ENCODE data around the gene ACTRT3.

Gene ACTRT3

GRCh38 chr3:169804681-169805080 is 35.3 kb upstream of the ACTRT3 start:
- Histone ChIP-seq H3K9me3 (ENCODE audit: control insufficient read depth in 1 of 2, low read length in 2 of 2) (no peaks in the 10 kb centered on the region), H3K4me1 (ENCODE audit: control insufficient read depth in 1 of 2, insufficient read depth in 2 of 2, low read length in 2 of 2) (no peaks in the 10 kb centered on the region), H3K4me3 (ENCODE audit: low read depth in 1 of 2, low read length in 2 of 2) (no peak overlapping the region), H3K9ac (ENCODE audit: low read depth in 1 of 2, low read length in 2 of 2) (no peak overlapping the region), H3K36me3 (ENCODE audit: control insufficient read depth in 1 of 2, insufficient read depth in 2 of 2, low read length in 2 of 2) (peaks cover 0 to 2% of the 10 kb centered on the region in 2 donors), H3K27ac (ENCODE audit: low read depth, low read length) (no peak overlapping the region), H3K27me3 (ENCODE audit: control insufficient read depth in 1 of 2, insufficient read depth in 2 of 2, low read length in 2 of 2) (no peaks in the 10 kb centered on the region)

- Histone ChIP-seq H3K9ac (ENCODE audit: low read depth in 1 of 2, low read length in 2 of 2) (no peak overlapping the region), H3K4me1 (ENCODE audit: control insufficient read depth in 1 of 2, insufficient read depth in 2 of 2, low read length in 2 of 2) (no peaks in the 10 kb centered on the region), H3K36me3 (ENCODE audit: control insufficient read depth in 1 of 2, insufficient read depth in 2 of 2, low read length in 2 of 2) (peaks cover 4 to 11% of the 10 kb centered on the region in 2 donors), H3K9me3 (ENCODE audit: control insufficient read depth in 1 of 2, low read length in 2 of 2) (no peaks in the 10 kb centered on the region), H3K27ac (ENCODE audit: low read depth, low read length) (no peak overlapping the region), H3K4me3 (ENCODE audit: low read depth in 1 of 2, low read length in 2 of 2) (no peak overlapping the region), H3K27me3 (ENCODE audit: control insufficient read depth in 1 of 2, insufficient read depth in 2 of 2, low read length in 2 of 2) (no peaks in the 10 kb centered on the region)
These were observed 23.0 kb upstream of the ACTRT3 start for GRCh38 chr3:169792359-169792758.

- H3K27me3 ChIP-seq (ENCODE audit: control insufficient read depth in 1 of 2, insufficient read depth in 2 of 2, low read length in 2 of 2), result no peaks in the 10 kb centered on the region
- no peaks in the 10 kb centered on the region for H3K9me3 ChIP-seq (ENCODE audit: control insufficient read depth in 1 of 2, low read length in 2 of 2)
- H3K27ac ChIP-seq (ENCODE audit: low read depth, low read length), result no peak overlapping the region
- H3K9ac ChIP-seq (ENCODE audit: low read depth in 1 of 2, low read length in 2 of 2), result no peak overlapping the region
- no peaks in the 10 kb centered on the region for H3K4me1 ChIP-seq (ENCODE audit: control insufficient read depth in 1 of 2, insufficient read depth in 2 of 2, low read length in 2 of 2)
- peaks cover 14 to 20% of the 10 kb centered on the region in 2 donors for H3K36me3 ChIP-seq (ENCODE audit: control insufficient read depth in 1 of 2, insufficient read depth in 2 of 2, low read length in 2 of 2)
- no peak overlapping the region for H3K4me3 ChIP-seq (ENCODE audit: low read depth in 1 of 2, low read length in 2 of 2)
These were observed 21.5 kb upstream of the ACTRT3 start for GRCh38 chr3:169790687-169791429.

DNA sequence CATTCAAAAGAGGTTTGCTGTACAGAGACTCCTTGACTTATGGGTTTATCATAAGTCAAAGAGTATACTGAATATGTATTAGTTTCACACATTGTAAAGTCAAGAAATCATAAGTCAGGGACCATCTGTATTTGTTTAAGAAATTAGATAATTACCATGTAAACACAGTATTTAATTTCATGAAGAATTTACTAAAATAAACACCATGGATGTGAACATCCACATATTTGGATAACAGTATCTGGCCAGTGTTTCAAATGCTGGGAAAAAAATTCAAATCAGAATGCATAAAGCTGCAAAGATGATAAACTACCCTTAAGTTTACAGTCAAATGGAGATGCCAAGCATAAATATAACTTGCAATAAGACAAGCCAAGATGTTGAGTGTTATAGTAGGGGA is 20.9 kb upstream of the ACTRT3 start:
- Histone ChIP-seq H3K4me1 (ENCODE audit: control insufficient read depth in 1 of 2, insufficient read depth in 2 of 2, low read length in 2 of 2) (no peaks in the 10 kb centered on the region), H3K9ac (ENCODE audit: low read depth in 1 of 2, low read length in 2 of 2) (no peak overlapping the region), H3K27me3 (ENCODE audit: control insufficient read depth in 1 of 2, insufficient read depth in 2 of 2, low read length in 2 of 2) (no peaks in the 10 kb centered on the region), H3K27ac (ENCODE audit: low read depth, low read length) (no peak overlapping the region), H3K4me3 (ENCODE audit: low read depth in 1 of 2, low read length in 2 of 2) (no peak overlapping the region), H3K36me3 (ENCODE audit: control insufficient read depth in 1 of 2, insufficient read depth in 2 of 2, low read length in 2 of 2) (peaks cover 20 to 24% of the 10 kb centered on the region in 2 donors), H3K9me3 (ENCODE audit: control insufficient read depth in 1 of 2, low read length in 2 of 2) (no peaks in the 10 kb centered on the region)

DNA sequence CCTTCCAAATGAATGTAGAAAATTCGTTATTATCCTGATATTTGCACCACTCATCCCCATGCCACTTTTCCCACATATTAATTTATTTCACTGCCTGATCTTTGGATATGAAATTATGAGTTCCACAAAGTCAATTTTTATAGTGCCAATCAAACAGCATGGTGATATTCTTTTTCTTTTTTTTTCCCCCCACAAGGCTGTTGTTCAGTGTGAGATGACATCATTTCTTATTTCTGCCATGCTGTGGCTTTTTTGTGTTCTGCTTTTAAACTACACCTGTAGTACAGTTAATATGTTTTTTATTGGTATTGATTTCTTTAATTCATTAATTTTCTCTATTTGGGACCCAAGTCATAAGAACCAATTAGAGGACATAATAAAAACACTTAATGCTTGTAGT is 18.4 kb upstream of the ACTRT3 start:
- Histone ChIP-seq H3K27me3 (ENCODE audit: control insufficient read depth in 1 of 2, insufficient read depth in 2 of 2, low read length in 2 of 2) (no peaks in the 10 kb centered on the region), H3K27ac (ENCODE audit: low read depth, low read length) (no peak overlapping the region), H3K9ac (ENCODE audit: low read depth in 1 of 2, low read length in 2 of 2) (no peak overlapping the region), H3K36me3 (ENCODE audit: control insufficient read depth in 1 of 2, insufficient read depth in 2 of 2, low read length in 2 of 2) (peaks cover 32 to 38% of the 10 kb centered on the region in 2 donors), H3K9me3 (ENCODE audit: control insufficient read depth in 1 of 2, low read length in 2 of 2) (no peaks in the 10 kb centered on the region), H3K4me1 (ENCODE audit: control insufficient read depth in 1 of 2, insufficient read depth in 2 of 2, low read length in 2 of 2) (no peaks in the 10 kb centered on the region), H3K4me3 (ENCODE audit: low read depth in 1 of 2, low read length in 2 of 2) (no peak overlapping the region)

DNA sequence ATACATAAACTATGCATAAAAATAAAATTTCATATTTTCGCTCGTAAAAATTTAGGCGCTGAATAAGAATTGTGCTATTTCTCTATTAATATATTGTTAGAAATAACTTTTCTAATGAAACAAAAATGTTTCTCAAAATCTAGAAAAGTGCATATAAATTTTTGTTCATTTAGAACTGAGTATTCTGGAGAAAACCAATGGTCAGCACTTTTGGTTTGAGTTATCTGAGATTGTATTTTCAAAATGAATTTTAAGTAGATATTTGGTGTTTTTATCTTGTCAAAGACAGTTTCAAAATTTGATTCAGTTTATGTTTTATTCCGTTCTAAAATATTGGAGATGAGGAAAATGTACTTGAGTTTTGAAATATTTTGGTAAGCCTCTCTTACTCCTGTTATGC is 17.8 kb upstream of the ACTRT3 start:
- Histone ChIP-seq H3K9ac (ENCODE audit: low read depth in 1 of 2, low read length in 2 of 2) (no peak overlapping the region), H3K27me3 (ENCODE audit: control insufficient read depth in 1 of 2, insufficient read depth in 2 of 2, low read length in 2 of 2) (no peaks in the 10 kb centered on the region), H3K9me3 (ENCODE audit: control insufficient read depth in 1 of 2, low read length in 2 of 2) (no peaks in the 10 kb centered on the region), H3K4me1 (ENCODE audit: control insufficient read depth in 1 of 2, insufficient read depth in 2 of 2, low read length in 2 of 2) (no peaks in the 10 kb centered on the region), H3K4me3 (ENCODE audit: low read depth in 1 of 2, low read length in 2 of 2) (no peak overlapping the region), H3K27ac (ENCODE audit: low read depth, low read length) (no peak overlapping the region), H3K36me3 (ENCODE audit: control insufficient read depth in 1 of 2, insufficient read depth in 2 of 2, low read length in 2 of 2) (peaks cover 32 to 39% of the 10 kb centered on the region in 2 donors)

DNA sequence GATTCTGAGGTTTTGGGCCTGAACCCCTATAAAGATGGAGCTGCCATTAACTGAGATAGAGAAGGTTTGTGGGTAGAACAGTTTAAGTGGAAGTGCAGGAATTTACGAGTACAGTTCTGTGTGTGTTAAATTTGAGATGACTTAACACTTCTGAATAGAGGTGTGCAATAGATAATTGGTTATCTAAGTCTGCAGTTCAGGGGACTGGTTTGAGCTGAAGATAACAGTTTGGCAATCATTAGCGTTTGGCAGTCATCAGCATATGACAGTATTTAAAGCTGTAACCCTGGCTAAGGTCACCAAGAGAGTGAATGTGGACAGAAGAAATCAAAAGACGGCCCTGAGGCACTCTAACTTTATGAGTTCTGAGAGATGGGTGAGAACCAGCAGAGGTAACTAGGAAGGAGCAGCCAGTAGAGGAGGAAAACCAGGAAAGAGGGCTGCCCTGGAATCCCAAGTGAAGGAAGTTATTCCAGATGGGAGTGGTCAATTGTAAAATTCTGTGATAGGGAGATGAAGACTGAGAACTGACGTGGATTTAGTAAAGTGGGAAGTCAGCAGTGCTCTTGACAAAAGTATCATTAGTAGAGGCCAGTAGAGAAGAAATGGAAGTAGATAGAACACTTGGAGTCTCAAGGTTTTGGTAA is 12.0 kb upstream of the ACTRT3 start:
- H3K9me3 ChIP-seq (ENCODE audit: control insufficient read depth in 1 of 2, low read length in 2 of 2), result no peaks in the 10 kb centered on the region
- no peak overlapping the region for H3K27ac ChIP-seq (ENCODE audit: low read depth, low read length)
- H3K36me3 ChIP-seq (ENCODE audit: control insufficient read depth in 1 of 2, insufficient read depth in 2 of 2, low read length in 2 of 2), result peaks cover 39 to 67% of the 10 kb centered on the region in 2 donors

GRCh38 chr3:169780742-169781141 is 11.4 kb upstream of the ACTRT3 start:
- peaks cover 34 to 69% of the 10 kb centered on the region in 2 donors for H3K36me3 ChIP-seq (ENCODE audit: control insufficient read depth in 1 of 2, insufficient read depth in 2 of 2, low read length in 2 of 2)
- H3K9ac ChIP-seq (ENCODE audit: low read depth in 1 of 2, low read length in 2 of 2), result no peak overlapping the region
- H3K27me3 ChIP-seq (ENCODE audit: control insufficient read depth in 1 of 2, insufficient read depth in 2 of 2, low read length in 2 of 2), result no peaks in the 10 kb centered on the region
- H3K4me3 ChIP-seq (ENCODE audit: low read depth in 1 of 2, low read length in 2 of 2), result no peak overlapping the region
- no peak overlapping the region for H3K27ac ChIP-seq (ENCODE audit: low read depth, low read length)
- H3K9me3 ChIP-seq (ENCODE audit: control insufficient read depth in 1 of 2, low read length in 2 of 2), result no peaks in the 10 kb centered on the region
- H3K4me1 ChIP-seq (ENCODE audit: control insufficient read depth in 1 of 2, insufficient read depth in 2 of 2, low read length in 2 of 2), result peaks cover 3 to 4% of the 10 kb centered on the region in 2 donors

More for the DNA sequence above, 12.0 kb upstream of the ACTRT3 start:
- no peaks in the 10 kb centered on the region for H3K27me3 ChIP-seq (ENCODE audit: control insufficient read depth in 1 of 2, insufficient read depth in 2 of 2, low read length in 2 of 2)
- no peaks in the 10 kb centered on the region for H3K4me1 ChIP-seq (ENCODE audit: control insufficient read depth in 1 of 2, insufficient read depth in 2 of 2, low read length in 2 of 2)
- no peak overlapping the region for H3K4me3 ChIP-seq (ENCODE audit: low read depth in 1 of 2, low read length in 2 of 2)
- no peak overlapping the region for H3K9ac ChIP-seq (ENCODE audit: low read depth in 1 of 2, low read length in 2 of 2)

GRCh38 chr3:169777822-169778221 is 8.5 kb upstream of the ACTRT3 start:
- Histone ChIP-seq H3K27me3 (ENCODE audit: control insufficient read depth in 1 of 2, insufficient read depth in 2 of 2, low read length in 2 of 2) (no peaks in the 10 kb centered on the region), H3K4me1 (ENCODE audit: control insufficient read depth in 1 of 2, insufficient read depth in 2 of 2, low read length in 2 of 2) (peaks cover 21 to 25% of the 10 kb centered on the region in 2 donors), H3K9ac (ENCODE audit: low read depth in 1 of 2, low read length in 2 of 2) (no peak overlapping the region), H3K9me3 (ENCODE audit: control insufficient read depth in 1 of 2, low read length in 2 of 2) (no peaks in the 10 kb centered on the region), H3K4me3 (ENCODE audit: low read depth in 1 of 2, low read length in 2 of 2) (no peak overlapping the region), H3K36me3 (ENCODE audit: control insufficient read depth in 1 of 2, insufficient read depth in 2 of 2, low read length in 2 of 2) (peaks cover 21 to 57% of the 10 kb centered on the region in 2 donors), H3K27ac (ENCODE audit: low read depth, low read length) (no peak overlapping the region)

DNA sequence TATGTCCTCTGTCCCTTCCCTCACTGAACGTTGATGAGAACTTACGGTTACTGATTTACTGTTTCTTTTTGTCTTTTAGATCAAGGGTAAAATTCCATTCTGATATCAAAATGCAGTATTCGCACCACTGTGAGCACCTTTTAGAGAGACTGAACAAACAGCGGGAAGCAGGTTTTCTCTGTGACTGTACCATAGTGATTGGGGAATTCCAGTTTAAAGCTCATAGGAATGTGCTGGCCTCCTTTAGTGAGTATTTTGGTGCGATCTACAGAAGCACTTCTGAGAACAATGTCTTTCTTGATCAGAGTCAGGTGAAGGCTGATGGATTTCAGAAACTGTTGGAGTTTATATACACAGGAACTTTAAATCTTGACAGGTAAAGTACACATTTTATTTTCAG is 4.8 kb upstream of the ACTRT3 start:
- peaks cover 8 to 30% of the 10 kb centered on the region in 2 donors for H3K36me3 ChIP-seq (ENCODE audit: control insufficient read depth in 1 of 2, insufficient read depth in 2 of 2, low read length in 2 of 2)
- H3K4me1 ChIP-seq (ENCODE audit: control insufficient read depth in 1 of 2, insufficient read depth in 2 of 2, low read length in 2 of 2), result peaks cover 21 to 25% of the 10 kb centered on the region in 2 donors
- no peaks in the 10 kb centered on the region for H3K27me3 ChIP-seq (ENCODE audit: control insufficient read depth in 1 of 2, insufficient read depth in 2 of 2, low read length in 2 of 2)
- peak overlapping the region; percentile 97 for H3K4me3 ChIP-seq (ENCODE audit: low read depth in 1 of 2, low read length in 2 of 2)
- H3K9me3 ChIP-seq (ENCODE audit: control insufficient read depth in 1 of 2, low read length in 2 of 2), result no peaks in the 10 kb centered on the region
- H3K27ac ChIP-seq (ENCODE audit: low read depth, low read length), result peak overlapping the region; percentile 98
- peak overlapping the region; percentile 95 to 100 for H3K9ac ChIP-seq (ENCODE audit: low read depth in 1 of 2, low read length in 2 of 2)

Measured in duodenal mucosa (tissue), 2 donors.